Stimulated activated CD8-positive, alpha-beta memory T cell treated with anti-CD3 and anti-CD28 coated beads, Interleukin-4, amount 100 ng/mL, for 48 hours (primary cell): ENCODE data around the gene RALGAPB.

ENCODE experiments used
- DNase-seq: peaks from one replicate; pipeline ENCODE4 v3.0.0-alpha.2; 2020

Gene RALGAPB

GRCh38 chr20:38551056-38551626 lies 78.5 kb downstream of the RALGAPB start:
- DNase-seq = no peak

- no peak for DNase-seq
Observed at GRCh38 chr20:38554986-38555385, 82.3 kb downstream of the RALGAPB start.

GRCh38 chr20:38555395-38555794 lies 82.8 kb downstream of the RALGAPB start:
- DNase-seq = no peak

- no peak for DNase-seq
Observed at GRCh38 chr20:38557174-38557573, 84.5 kb downstream of the RALGAPB start.

- no peak for DNase-seq
Observed at GRCh38 chr20:38558596-38559360, 86.1 kb downstream of the RALGAPB start.

GRCh38 chr20:38559764-38560163 lies 87.1 kb downstream of the RALGAPB start:
- no peak for DNase-seq

GRCh38 chr20:38563802-38564431 lies 91.3 kb downstream of the RALGAPB start:
- DNase-seq = no peak

GRCh38 chr20:38564680-38565079 lies 92.0 kb downstream of the RALGAPB start:
- DNase-seq = no peak

GRCh38 chr20:38566036-38566598 lies 93.5 kb downstream of the RALGAPB start:
- no peak for DNase-seq

- no peak for DNase-seq
Observed at GRCh38 chr20:38569747-38570525, 97.3 kb downstream of the RALGAPB start.

GRCh38 chr20:38573413-38573812 lies 100.8 kb downstream of the RALGAPB start:
- DNase-seq = no peak

GRCh38 chr20:38579219-38579910 lies 106.7 kb downstream of the RALGAPB start:
- no peak for DNase-seq

GRCh38 chr20:38579921-38580320 lies 107.3 kb downstream of the RALGAPB start:
- no peak for DNase-seq

GRCh38 chr20:38581013-38581412 lies 108.4 kb downstream of the RALGAPB start, which contains the start of gene ADIG:
ADIG (plus strand) TSS chr20:38581197; CDS start chr20:38581251, 54 bp downstream.
- no peak for DNase-seq

GRCh38 chr20:38581830-38582358 lies 109.3 kb downstream of the RALGAPB start:
- DNase-seq = no peak

GRCh38 chr20:38583306-38583705 lies 110.7 kb downstream of the RALGAPB start:
- DNase-seq = no peak

GRCh38 chr20:38584099-38584763 lies 111.6 kb downstream of the RALGAPB start:
- DNase-seq = no peak

- DNase-seq = no peak
Observed at GRCh38 chr20:38585404-38586180, 112.9 kb downstream of the RALGAPB start.

GRCh38 chr20:38586181-38586525 lies 113.5 kb downstream of the RALGAPB start:
- no peak for DNase-seq

GRCh38 chr20:38588303-38588702 lies 115.7 kb downstream of the RALGAPB start:
- DNase-seq = no peak

GRCh38 chr20:38589351-38589750 lies 116.7 kb downstream of the RALGAPB start:
- DNase-seq = no peak
